NCI-H82 treated with DMSO at 0.1 percent for 48 hours (cell line): ENCODE data around the gene PPP1R15A.
"Not testable (repeated sequence)": the region's sequence is repeated elsewhere in the genome, so short reads cannot be mapped to it uniquely, and the experiment has no call there.

Experiments
- DNase-seq: peaks from one replicate; lab custom pipeline; 2025; ENCODE audit not compliant: unreplicated experiment; lab: John Stamatoyannopoulos, UW

Gene PPP1R15A

DNA sequence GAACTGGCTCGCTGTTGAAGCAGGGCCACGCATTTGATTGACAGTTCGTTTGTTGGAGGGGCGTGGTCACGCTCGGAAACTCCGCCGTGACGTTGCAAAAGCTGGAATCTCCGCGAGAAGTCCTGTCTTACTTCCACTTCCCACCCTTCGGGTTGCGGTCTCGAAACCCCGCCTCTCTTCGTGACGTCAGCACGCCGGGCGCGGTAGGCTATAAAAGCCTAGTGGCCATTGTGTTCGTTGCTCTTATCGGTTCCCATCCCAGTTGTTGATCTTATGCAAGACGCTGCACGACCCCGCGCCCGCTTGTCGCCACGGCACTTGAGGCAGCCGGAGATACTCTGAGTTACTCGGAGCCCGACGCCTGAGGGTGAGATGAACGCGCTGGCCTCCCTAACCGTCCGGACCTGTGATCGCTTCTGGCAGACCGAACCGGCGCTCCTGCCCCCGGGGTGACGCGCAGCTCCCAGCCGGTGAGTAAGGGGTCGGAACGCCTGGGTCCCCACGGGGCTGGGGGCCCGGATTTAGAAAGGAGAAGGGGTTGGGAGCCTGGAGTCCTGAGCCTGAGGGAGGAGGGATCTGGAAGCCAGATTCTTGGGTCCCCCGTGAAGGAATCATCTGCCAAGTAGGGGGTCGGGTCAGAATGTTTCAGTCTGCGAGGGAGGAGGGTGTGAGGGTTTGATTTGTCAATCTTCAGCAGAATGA, at the start of gene PPP1R15A:
Gene PPP1R15A (plus strand): TSS at position 240 of the 702 bp plus-strand sequence. CDS start 813 bp downstream, outside the sequence.
- DNase-seq: peak; percentile 95

DNA sequence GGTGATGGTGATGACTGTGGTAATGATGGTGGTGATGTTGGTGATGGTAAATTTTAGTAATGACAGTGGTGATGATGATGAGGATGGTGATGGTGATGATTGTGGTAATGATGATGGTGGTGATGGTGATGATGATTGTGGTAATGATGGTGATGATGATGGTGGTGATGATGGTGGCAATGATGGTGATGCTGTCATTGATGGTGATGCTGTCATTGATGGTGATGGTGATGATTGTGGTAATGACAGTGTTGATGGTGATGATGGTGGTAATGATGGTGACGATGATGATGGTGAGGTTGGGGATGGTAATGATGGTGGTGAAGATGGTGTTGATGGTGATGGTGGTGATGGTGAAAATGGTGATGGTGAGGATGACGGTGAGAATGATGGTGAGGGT, 49.7 kb upstream of the PPP1R15A start:
- no peak for DNase-seq

DNA sequence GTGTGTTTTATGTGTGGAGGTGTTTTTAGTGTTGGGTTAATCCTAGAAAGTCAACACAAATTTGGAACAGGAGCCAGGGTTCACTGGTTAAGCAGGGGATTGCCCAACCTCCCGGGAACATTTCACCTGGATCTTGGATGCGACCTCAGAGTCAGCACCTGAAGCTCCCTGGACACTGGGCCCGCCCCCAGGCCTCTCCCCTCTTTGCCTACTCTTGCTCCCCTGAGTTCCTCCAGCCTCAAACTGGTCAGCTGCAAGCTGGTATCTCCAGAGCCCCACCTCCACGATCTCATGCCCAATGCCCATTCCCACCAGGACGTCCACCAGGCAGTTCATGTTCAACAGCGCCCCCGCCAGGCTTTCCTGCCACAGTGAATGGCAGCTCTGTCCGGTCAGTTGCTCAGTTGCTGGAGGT, 45.6 kb upstream of the PPP1R15A start:
- no peak for DNase-seq

DNA sequence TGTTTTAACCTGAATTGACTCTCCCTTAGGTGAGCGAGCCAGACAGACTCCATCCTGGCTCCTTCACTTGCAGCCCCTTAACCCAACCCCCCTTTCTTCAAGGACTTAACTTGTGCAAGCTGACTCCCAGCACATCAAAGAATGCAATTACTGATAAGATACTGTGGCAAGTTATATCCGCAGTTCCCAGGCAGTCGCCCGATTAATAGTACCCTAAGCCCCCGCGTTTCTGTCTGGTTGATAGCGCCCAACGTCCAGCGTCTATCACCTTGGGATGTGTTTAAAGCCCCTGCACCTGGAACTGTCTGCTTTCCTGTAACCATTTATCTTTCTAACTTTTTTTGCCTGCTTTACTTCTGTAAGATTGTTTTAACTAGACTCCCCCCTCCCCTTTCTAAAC, 42.1 kb upstream of the PPP1R15A start:
- DNase-seq: no peak

DNA sequence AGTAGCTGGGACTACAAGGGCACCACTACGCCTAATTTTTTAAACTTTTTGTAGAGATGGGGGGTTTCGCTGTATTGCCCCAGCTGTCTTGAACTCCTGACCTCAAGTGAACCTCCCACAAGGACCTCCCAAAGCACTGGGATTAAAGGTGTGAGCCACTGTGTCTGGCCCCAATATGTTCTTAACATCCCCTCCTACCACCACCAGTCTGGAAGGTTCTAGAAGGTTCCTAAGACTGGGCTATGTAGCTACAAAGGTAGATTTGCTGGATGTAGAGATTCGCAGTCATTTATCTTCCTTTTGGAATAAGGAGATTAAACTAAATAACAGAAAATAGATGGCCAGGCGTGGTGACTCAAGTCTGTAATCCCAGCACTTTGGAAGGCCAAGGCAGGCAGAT, 41.3 kb upstream of the PPP1R15A start:
- DNase-seq: no peak

DNA sequence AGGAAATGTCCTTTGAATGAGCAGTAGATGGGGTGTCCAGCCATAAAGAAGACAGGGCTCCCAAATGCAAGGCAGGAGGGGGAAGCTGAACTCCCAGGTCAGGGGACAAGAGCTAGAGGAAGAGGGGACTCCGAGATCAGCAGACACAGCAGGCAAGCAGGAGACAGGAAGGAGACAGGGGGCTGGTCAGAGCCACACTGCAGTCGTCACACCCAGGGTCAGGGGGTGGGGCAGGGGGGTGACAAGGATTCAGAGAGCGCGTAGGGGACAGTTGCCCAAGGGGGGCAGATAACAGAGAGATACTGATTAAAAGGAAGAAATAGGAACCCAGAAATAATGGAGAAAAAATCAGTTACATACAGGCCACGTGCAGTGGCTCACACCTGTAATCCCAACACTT, 39.2 kb upstream of the PPP1R15A start:
- DNase-seq: no peak

DNA sequence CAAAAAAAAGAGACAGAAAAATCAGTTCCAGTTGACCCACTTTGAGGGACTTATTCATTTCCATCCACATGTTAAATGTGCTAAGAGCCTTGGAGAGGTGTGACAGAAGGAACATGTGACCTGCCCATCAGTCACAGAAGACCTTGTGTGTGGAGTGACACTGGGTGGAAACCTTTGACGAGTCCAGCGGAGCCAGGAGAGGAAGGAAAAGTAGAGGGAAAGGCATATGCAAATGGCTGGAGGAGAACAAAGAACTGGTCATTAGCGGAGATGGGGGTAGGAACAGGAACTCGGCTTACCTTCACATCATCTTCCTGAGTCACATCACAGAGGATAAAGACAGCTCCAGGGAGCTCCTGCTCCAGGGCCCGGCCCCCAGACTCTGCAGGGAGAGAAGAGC, 38.2 kb upstream of the PPP1R15A start:
- no peak for DNase-seq

DNA sequence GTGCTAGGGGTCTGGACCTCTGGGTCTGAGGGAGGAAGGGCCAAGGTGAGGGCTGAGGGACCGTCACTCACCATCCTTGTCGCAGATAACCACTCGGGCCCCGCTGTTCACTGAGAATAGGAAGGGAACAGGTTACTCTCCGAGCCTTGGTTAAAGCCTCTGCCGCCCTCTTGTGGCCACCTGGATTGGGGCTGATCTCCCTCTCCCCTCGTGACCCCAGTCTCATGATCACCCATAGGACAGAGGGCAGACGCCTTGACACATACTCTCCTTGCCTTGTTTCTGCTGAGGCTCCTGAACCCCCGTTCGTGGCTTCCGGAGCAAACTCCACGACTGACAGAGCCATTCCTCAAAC, 36.5 kb upstream of the PPP1R15A start:
- DNase-seq: peak; percentile 86

DNA sequence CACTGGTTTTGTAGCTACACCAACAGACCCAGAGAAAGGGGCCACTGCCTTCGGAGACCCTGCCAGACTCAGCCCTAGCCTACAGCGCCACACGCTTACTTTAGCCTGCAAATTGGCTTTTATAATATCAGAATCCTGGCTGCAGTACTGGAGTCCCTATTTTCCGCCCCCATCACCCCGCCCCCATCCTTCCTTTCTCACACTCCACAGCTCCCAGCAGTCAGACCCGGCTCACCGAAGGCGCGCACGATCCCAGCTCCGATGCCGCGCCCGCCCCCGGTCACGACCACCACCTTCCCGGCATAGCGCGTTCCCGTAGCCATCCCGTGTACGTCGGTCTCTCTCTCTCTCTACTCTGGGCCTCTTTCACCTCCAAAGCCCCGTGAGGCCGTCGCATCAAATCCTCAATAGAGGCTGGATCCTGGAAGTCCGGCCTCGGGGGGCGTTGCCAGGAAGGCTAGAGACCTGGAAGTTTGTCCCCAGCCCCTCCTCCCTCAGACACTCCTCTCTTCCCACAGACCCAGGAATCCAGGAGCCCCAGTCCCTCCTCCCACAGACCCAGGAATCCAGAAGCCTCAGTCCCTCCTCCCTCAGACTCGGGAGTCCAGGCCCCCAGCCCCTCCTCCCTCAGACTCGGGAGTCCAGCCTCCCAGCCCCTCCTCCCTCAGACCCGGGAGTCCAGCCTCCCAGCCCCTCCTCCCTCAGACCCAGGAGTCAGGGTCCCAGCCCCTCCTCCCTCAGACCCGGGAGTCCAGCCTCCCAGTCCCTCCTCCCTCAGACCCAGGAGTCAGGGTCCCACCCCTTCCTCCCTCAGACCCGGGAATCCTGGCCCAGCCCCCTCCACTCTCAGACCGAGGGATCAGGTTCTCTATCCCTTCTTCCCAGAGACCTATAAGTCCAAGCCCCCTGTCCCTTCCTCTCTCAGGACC, 35.9 kb upstream of the PPP1R15A start, which contains the start of gene HSD17B14:
Gene HSD17B14 (minus strand): TSS at position 403 of the 929 bp plus-strand sequence. CDS start 80 bp downstream, at position 323.
- DNase-seq: peak; percentile 44

DNA sequence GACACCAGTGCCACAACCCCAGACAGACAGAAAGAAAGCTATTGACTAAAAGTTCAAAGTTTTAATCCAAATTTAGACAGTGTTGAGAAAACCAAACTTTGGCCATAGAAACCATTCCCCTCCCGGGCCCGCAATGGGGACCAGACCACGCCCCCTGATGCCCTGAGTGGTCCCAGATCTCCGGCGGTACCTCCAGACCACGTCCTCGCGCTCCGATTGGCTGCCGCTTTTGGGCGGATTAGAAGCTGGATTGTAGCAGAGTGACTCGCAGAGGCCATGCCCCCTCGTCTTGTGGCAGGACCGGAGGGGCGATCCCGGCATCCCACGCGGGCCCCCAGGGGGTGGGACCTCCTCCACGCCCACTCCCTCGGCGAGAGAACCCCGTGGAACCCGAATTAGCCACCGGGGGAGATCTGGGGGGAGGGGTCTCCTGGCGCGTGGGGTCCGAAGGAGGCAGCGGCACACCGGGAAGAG, 35.1 kb upstream of the PPP1R15A start:
- DNase-seq: peak; percentile 96

DNA sequence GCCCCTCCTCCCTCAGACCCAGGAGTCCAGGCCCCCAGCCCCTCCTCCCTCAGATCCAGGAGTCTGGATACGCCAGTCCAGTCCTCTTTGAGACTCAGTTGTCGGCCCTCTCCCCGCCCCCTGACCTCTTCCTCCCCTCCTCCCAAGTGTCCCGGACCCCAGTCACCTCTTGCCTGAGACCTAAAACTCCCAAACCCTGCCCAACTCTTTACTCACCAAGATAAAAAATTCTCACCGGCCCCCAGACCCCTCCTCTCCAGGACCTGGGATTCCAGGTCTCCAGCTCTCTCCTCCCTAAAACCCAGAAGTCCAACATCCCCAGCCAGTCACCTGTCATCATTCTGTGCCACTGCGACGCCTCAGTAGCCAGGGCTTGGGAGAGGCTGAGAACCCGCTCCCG, 34.5 kb upstream of the PPP1R15A start:
- DNase-seq: no peak

DNA sequence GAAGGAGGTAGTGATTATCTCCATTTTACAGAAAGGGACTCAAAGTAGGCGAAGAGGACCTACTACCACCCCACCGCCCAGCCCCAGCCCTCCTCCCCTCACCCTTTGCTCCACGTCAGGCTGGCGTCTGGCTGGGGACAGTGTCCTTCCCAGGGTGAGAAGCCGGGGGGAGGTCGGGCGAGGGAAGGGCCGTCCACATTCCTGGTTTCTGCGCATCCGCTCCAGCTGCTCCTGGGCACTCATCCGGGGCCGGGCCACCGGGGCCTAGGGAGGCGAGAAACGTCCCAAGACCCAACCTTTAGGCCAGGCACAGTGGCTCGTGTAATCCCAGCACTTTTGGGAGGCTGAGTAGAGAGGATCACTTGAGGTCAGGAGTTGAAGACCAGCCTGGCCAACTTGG, 31.2 kb upstream of the PPP1R15A start:
- DNase-seq: no peak

DNA sequence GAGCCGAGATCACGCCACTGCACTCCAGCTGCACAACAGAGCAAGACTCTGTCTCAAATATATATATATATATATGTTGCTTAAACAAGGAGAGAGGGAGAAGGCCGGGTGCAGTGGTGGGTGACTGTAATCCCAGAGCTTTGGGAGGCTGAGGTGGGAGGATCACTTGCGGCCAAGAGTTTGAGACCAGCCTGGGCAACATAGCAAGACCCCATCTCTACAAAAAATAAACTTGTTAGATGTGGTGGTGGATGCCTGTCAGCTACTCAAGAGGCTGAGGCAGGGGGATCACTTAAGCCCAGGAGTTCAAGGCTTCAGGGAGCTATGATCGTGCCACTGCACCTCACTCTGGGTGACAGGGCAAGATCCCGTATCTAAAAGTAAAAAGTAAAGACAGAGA, 30.6 kb upstream of the PPP1R15A start:
- DNase-seq: no peak

DNA sequence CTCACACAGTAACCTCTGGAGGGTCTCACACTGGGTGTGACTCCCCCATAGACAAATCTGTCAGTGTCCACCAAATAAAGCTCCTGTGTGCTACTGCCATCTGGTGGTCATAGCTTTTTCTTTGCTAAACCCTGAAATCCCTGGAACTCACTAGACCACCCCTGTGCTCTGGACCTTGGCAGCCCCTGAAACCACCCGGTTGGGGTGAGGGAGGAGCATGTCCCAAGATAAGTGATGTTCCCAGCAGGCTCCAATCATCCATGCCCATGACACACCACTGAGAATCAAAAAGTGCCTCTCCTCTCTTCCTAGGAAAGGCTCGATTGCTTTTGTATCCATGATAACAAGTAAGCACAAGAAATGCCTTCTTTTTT, 29.4 kb upstream of the PPP1R15A start:
- peak; percentile 75 for DNase-seq

DNA sequence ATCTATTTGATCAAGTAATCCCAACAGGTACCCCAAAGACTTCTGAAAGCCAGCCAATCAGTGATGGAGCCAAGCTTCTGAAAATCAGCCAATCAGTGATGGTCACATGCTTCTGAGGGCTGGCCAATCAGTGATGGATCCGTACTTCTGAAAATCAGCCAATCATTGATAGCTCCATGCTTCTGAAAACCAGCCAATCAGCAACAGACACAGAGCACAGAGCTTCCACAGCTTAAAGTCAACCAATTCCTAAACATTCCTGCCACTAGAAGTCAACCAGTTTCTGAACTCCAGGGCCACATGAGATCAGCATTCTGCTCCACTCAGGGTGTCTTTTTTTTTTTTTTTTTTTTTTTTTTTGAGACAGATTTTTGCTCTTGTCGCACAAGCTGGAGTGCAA, 27.7 kb upstream of the PPP1R15A start:
- no peak for DNase-seq

DNA sequence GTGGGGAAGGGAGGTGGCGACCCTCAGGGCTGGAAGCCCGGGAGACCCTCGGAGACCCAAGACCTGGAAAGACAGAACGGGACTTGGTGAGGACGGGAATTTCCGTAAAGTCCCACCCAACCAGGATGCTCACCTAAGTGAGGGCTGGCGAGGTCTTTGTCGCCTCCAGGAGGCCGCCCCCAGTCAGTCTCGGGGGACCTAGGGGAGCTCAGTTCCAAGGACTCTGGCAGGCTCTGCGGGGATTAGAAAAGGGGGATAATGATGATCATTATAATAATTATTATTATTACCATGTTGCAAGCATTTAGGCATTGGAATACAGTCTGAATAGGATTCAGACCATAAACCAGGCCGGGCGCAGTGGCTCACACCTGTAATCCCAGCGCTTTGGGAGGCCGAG, 26.8 kb upstream of the PPP1R15A start:
- DNase-seq: no peak

DNA sequence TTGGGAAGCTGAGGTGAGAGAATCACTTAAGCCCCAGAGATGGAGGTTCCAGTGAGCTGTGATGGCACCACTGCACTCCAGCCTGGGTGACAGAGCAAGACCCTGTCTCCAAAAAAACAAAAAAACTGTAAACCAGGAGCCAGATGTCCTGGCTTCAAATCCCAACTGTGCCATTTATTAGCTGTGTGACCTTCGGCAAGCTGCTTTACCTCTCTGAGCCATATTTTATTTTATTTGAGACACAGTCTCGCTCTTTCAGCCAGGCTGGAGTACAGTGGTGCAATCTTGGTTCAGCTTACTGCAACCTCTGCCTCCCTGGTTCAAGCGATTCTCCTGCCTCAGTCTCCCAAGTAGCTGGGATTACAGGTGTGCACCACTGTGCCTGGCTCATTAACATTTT, 25.6 kb upstream of the PPP1R15A start:
- not testable (repeated sequence) for DNase-seq

DNA sequence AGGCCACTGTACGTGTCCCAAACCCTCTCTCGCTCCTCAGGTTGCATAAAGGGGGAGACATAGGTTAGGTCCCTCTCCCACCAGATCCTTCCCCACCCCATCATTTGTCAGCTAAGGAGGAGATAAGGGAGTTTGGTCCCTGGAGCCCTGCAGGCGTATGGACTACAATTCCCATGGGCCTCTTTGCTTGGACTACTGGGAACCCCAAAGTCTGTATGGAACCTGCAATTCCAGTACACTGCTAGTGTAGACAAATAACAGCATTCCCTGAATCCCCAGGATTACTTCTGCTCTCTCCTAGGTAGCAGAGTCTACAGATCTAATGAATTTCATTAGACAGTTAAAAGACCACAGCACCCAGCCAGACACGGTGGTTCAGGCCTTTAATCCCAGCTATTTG, 19.9 kb upstream of the PPP1R15A start:
- no peak for DNase-seq

DNA sequence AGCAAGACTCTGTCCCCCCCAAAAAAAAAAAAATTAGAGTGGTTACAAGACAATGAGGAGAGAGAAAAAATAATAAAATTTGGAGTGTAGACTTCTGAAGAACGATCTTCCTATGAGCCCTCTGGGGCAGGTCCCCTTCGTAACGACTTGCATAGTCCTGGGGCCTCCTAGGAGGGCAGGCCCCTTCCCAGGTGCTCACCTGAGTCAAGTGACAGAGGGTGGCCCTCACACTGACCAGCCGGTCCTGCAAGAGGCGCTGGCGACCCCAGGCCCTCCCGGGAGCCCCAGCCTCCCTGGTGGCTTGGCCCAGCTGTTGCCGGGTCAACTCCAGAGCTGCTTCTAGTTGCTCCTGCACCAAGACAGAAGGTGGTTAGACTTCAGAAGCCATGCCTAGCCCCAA, 18.7 kb upstream of the PPP1R15A start:
- DNase-seq: no peak

DNA sequence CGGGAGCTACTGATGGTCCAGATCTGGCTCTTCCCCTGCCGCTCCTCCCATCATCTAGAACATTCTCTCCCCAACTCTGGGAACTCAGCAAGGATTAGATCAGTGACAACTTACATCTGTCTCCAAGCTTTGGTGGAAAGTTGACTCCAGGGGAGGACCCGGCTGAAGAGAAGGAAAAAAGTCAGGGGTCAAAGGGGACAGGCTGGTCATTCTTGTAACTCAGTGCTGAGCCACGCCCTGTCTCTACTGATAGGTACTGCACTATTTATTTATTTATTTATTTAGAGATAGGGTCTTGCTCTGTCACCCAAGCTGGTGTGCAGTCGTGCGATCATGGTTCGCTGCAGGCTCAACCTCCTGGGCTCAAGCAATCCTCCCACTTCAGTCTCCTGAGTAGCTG, 18.1 kb upstream of the PPP1R15A start:
- DNase-seq: no peak

DNA sequence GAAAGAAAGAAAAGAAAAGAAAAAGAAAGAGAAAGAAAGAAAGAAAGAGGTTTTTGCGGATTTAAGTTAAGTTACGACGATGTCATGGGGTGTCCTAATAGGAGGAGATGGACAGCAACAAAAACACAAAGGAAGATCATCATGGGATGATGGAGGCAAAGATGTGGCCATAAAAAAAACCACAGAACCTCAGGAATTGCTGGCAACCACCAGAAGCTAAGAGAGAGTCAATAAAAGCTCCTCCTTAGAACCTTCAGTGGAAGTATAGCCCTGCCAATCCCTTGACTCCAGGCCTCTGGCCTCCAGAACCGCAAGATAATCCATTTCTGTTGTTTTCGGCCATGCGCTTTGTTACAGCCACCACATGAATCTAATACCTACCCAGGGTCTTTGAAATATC, 15.3 kb upstream of the PPP1R15A start:
- DNase-seq: peak; percentile 17
